IPS DF 4.7 (cell line): ENCODE results near the gene C20orf202.
"Not testable (repeated sequence)": the region's sequence is repeated elsewhere in the genome, so short reads cannot be mapped to it uniquely, and the experiment has no call there.

Experiments
- DNase-seq: peaks from one replicate; pipeline ENCODE4 v3.0.0-alpha.2; 2013; ENCODE audit warnings: low spot score; ENCODE audit errors: extremely low read depth

The C20orf202 gene

DNA sequence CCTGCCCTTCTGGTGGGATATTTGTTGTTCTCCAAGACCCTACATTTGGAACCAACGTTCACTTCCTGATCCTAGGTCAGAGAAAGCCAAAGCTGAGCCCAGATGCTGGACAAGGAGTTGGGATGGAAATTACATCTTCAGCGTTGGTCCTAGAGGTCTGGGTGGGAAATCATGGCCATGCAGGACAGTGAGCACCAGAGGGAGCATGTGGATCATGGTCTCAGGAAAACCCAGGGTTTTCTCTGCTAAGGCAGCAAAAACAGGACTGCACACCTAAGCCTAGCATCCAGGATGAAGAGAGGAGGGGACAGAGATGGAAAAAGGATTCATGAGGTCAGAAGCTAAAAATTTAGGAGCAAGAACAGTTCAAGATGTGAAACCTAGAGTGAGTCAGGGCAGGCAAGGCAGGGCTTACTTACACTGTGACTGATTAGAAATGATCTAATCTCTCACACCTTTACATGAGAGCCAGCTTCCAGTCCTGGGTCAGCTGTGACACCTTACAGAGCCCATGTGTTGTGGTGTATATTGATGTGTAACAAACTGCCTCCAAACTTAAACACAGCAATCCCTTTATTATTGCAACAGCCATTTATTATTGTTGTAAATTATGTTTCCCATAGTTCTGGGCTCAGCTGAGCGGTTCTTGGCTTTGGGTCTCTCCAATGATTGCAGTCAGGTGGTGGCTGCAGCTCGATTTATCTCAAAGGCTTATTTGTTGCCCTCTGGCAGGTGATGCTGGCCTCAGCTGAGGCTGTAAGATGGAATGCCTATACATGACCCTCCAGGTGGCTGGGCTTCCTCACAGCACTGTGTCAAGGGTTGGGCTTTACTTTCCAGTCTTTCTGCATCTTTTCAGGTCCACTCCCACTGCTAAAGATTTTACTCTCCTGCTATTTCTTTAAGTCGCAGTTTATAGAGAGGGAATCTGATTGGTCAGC lies 6.5 kb downstream of the C20orf202 start:
- no peak for DNase-seq

DNA sequence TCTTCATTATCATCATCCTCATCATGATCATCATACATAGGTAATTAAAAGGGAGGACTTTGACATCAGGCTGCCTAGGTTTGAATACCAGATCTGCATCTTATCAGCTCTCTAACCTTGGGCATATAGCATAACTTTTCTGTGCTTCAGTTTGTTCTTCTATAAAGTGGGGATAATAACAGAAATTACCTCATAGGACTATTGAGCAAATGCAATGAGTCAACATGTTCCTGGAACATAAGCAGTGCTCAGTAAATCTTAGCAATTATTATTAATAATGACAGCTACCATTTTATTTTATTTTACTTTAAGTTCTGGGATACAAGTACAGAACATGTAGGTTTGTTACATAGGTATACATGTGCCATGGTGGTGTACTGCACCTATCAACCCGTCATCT lies 7.2 kb downstream of the C20orf202 start:
- no peak for DNase-seq

DNA sequence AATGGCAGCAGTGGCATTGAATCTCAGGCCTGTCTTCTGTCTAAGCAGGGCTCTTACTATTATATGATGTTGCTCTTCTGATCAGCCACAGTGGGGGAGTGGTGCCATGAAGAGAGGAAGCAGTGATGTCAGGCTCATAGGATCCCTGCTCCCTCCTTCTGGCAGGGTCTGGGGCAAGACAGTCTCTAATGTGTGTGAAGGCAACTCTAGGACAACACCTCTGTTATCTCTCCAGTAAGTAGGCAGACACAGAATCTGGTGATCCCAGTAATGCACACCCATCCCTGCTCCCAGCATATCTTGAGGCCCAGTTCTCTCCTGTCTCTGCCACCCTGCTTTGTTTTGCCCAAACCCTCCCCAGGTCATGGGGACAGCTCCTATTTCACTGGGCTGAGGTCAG lies 8.8 kb downstream of the C20orf202 start:
- DNase-seq = no peak

DNA sequence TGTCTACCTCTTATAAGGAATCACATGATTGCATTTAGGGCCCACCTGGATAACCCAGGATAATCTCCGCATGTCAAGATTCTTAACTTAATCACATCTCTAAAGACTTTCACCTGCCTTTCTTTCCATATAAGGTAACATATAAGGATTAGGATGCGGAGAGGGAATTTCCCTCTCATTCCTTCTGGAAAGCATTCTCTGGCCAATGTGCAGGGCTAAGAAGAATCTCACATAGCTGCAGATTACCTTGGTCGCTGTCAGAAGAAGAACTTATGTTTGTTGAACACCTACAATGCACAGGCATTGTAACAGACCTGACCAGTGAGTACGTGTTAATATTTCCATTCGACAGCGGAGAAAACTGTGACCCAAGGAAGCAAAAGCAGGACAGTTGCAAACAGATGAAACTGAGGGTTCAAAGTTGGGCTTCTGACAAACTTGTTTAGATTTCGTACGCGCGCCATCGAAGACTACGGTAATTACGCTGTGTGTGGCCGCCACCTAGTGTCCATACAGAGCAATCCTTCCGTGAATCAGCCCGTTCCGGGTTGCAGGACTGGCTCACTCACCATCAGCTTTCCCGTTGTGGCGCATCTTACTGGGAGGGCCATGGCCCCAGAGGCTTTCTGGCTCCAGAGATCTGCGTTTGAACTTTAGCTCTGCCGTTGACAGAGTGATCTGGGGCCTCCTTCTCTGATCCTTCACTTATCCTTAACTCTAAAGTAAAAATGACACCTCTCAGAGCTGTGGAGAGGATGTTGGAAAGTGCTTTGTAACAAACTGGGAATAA lies 9.5 kb downstream of the C20orf202 start:
- no peak for DNase-seq

DNA sequence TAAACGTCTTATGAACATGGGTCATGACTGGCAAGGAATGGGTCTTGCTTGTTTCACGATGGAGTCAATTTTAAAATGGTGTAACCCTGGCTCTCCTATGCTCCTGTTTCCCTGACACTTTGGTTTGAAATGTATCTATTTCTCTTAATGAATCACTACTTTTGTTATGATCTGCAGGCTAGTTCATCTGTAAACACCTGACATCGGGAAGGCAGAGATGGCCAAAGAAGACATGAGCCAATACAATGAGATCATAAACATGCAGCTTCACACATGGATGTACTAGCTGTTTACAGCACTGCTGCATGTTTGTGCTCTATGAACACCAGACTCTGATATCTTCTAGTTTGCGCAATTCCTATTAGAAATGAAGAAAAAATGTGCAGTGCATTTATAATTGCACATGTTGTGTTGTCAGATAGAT lies 11.6 kb downstream of the C20orf202 start:
- DNase-seq = no peak

DNA sequence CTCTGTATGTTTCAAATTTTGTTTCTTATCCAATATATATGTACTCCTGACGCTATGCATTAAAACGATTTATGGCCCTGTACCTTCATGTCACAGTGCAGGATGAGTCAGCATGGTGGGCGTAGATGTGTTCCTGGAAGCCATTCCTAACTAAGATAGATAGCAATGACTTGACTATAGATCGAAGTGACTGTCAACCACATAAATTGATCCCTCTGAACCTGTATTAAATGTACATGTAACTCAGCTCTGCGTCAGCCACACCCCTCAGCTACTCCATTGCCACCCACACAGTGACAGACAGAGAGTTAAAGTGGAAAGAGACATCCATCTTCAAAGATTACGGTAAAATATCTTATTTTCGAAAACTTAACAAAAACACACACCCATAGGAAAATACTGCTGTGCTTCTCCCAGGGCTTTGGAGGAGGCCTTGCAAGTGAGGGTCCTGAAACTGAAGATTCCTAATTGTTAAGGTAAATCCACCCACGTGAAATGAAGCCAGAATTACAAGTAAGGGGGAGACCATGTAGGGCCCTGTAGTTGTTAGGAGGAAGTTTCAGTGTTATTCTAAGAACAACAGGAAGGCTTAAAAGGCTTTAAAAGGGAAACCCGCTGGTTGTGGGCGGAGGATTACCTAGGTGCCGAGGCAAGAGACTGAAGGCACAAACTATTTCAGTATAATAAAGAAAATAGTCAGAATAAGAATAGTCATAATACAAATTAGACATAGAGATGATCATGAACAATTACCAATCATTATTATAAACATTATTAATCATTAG lies 12.3 kb downstream of the C20orf202 start:
- no peak for DNase-seq

DNA sequence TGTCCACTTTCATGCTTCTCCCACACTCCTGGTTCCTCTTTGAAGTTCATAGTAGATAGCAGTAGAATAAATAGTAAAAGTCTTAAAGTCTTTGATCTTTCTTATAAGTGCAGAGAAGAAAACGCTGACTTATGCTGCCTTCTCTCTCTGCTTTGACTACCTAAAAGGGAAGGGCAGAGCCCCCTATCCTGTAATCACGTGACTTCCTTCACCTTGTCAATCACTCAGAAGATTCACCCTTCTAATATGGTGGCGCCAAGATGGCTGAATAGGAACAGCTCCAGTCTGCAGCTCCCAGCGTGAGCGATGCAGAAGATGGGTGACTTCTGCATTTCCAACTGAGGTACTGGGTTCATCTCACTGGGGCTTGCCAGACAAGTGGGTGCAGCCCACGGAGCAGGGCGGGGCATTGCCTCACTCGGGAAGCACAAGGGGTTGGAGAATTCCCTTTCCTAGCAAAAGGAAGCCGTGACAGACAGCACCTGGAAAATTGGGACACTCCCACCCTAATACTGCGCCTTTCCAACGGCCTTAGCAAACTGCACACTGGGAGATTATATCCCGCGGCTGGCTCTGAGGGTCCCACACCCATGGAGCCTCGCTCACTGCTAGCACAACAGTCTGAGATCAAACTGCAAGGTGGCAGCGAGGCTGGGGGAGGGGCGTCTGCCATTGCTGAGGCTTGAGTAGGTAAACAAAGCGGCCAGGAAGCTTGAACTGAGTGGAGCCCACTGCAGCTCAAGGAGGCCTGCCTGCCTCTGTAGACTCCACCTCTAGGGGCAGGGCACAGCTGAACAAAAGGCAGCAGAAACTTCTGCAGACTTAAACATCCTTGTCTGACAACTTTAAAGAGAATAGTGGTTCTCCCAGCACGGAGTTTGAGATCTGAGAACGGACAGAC lies 13.5 kb downstream of the C20orf202 start:
- not testable (repeated sequence) for DNase-seq

DNA sequence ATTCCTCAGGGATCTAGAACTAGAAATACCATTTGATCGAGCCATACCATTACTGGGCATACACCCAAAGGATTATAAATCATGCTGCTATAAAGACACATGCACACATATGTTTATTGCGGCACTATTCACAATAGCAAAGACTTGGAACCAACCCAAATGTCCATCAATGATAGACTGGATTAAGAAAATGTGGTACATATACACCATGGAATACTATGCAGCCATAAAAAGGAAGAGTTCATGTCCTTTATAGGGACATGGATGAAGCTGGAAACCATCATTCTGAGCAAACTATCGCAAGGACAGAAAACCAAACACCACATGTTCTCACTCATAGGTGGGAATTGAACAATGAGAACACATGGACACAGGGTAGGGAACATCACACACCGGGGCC lies 19.5 kb downstream of the C20orf202 start:
- DNase-seq = not testable (repeated sequence)

DNA sequence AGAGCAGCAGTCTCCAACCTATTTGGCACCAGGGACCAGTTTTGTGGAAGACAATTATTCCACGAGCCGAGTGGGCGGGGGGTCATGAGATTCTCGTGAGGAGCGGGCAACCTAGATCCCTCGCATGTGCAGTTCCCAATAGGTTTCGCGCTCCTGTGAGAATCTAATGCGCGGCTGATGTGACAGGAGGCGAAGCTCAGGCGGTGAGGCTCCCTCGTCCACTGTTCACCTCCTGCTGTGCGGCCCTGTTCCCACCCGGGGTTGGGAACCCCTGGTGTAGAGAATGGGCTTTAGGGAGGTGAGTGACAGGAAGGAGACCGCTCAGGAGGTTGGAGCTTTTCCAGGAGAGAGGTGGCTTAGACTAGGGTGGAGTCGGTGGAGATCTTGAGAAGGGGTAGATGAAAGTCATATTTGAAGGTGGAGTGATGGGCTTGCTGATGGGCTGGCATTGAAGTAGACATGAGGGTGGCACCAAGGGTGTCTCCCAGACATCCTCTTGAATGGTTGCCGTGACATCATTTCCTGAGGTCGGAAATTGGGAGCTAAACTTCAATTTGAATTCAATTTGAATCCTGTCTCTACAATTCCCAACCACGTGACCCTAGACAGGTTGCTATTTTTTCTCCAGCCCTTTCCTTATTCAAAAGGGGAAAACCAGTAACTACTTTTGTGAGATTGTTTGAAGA lies 21.1 kb downstream of the C20orf202 start:
- DNase-seq = no peak

DNA sequence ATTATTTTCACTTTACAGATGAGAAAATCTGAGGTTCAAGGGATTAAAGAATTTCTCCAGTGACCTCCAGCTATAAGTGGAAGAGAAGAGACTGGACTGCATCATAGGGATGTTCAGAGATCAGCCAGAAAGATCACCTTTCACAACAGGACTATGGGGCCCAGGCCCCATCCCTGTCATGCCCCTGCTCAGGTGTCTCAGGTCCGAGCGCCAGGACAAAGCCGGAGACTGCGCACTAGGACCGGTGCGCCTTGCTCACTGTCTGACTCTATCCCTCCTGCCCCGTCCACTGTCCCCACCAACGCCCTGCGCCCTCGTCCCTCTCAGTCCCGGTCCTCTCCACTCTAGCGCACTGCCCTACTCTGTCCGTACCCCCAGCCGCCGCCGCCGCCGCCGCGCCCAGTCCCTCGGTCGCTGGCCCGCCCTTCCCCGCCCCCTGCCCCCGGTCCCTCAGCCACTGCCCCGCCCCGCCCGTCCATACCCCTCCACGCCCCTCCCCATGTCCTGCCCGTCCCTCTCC lies 22.1 kb downstream of the C20orf202 start:
- no peak for DNase-seq

DNA sequence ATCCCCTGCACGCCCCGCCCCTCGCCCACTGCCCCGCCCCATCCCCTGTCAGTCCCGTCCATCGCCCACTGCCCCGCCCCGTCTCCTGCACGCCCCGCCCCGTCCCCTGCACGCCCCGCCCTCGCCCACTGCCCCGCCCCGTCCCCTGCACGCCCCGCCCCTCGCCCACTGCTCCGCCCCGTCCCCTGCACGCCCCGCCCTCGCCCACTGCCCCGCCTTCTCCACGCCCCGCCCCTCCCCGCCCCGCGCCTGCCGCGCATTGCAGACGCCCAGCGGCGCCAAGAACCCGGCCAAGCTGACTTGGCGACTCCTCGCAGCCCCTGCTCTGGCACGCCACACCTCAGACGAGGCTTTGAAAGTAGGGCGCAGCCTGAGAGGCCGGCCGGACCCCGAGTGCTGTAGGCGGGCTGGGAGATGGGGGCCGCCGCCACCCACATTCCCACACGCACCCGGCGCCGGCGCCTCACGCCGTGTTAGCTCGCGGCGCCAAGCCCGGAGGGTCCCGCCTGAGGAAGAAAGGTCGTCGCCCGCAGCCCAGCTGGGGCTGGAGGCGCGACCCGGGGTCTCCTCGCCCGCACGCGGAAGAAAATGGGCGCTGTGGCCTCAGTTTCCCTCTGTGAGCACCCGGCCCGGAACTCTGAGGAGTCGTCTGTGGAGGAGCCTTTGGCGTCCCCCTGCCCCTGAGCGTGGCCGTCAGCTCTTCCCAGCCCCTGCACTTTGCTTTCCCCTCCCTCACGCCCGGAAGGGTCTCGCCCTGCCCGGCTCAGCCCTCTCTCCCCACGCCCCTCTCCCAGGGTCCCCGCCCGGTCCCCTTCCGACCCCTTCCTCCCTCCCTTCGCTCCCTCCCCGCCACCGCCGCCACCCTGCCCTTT lies 22.8 kb downstream of the C20orf202 start, which contains the start of gene RAD21L1:
Gene RAD21L1 (plus strand): TSS at position 262 of the 872 bp plus-strand sequence. CDS start 2,410 bp downstream, outside the sequence.
- no peak for DNase-seq

DNA sequence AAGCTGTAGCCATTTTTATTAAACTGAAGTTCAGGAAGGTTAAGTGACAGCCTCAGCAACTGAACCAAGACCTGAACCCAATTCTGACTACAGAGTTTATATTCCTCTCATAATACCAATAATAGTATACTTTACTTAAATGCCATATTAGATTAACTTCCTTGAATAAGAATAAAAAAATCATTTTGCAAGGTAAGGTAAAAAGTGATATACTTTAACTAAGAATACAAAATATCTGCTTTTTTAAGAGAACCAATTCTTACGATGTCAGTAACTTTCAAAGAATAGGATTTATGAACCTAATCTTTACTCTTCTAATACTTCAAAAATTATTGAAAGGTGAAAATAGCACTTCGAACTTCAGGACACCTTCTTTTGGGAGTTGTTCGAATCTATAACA lies 26.3 kb downstream of the C20orf202 start:
- DNase-seq = no peak

DNA sequence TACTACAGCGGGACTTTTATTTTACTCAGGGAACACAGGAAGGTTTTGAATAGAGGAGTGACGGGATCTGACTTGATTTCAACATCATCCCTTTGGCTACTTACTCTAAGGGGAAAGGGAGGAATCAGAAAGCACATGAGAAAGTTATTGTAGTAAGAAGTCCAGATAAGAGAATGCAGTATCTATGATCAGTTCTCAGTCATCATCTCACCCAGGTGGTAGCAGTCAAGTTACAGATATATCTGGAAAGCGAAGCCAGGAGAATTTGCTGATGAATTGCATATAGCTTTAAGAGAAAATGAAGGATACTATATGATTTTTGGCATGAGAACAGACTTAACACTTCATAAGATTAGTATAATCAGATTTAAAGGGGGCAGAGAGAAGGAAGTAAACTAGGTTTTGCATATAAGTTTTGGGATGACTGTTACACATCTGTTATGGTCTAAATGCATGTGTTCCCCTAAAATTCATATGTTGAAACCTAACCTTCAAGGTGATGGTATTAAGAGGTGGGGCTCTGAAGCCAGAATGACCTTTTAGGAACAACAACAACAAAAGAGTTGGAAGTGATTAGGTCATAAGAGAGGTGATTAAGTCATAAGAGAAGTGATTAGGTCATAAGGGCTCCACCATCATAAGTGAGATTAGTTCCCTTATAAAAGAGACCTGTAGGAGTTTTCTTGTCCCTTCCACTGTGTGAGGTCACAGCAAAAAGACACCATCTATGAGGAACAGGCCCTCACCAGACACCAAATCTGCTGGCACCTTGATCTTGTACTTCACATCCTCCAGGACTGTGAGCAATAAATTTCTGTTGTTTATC lies 29.2 kb downstream of the C20orf202 start:
- no peak for DNase-seq

DNA sequence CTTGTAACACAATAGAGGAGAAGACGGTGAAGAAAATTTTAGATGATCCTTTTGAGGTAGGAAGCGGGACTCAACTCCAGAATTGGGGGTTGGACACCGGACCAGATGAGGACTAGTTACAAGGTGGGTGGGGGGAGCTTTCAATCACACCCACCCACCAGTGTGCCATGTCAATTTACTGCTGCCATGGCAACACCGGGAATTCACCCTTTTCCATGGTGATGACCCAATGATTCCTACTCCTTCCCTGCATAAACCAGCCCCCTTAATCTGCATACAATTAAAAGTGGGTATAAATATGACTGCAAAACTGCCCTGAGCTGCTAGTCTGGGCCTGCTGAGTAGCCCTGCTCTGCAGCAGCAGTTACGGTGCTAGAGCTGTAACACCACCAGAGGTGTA lies 37.3 kb downstream of the C20orf202 start:
- no peak for DNase-seq

DNA sequence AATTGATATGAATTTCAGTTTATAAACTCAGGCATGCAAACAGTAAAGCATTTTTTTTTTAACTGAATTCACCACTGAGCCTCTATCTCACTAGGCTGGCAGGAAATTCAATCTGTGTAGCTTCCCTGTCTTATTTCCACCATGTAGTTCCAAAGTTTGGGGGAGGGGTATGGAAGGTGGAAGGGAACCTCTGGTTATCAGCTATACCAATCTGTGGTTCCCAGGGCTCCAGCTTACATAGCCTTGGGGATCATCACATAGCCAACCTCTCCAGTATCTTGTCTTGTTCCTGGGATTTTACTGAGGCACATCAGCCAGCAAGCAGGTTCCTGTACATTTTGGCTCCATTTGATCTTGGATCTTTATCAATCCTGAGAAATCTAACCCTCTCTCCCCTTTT lies 38.2 kb downstream of the C20orf202 start:
- DNase-seq = no peak

DNA sequence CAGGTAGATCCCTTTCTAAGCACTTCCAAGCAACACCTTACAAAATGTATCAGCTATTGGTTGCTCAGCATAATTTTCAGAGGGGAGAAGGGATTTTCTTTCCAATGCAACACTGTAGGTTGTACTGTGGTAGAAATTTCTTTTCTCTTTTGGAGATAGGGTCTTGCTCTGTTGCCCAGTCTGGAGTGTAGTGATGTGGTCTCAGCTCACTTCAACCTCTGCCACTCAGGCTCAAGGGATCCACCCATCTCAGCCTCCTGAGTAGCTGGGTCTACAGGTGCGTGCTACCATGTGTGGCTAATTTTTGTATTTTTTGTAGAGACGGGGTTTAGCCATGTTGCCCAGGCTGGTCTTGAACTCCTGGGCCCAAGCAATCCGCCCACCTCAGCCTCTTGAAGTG lies 38.8 kb downstream of the C20orf202 start:
- no peak for DNase-seq

DNA sequence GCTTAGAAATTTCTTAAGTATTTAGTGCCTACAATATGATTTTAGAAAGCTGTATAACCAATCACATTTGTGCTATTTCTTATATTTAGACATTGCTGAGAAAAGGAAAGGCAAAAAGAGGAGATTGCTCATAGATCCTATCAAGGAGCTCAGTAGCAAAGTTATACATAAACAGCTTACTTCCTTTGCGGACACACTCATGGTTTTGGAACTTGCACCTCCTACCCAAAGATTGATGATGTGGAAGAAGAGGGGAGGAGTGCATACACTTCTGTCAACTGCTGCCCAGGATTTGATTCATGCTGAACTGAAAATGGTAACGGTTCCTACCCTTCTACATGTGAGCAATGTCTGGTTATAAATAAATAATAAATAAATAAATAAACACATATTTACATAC lies 39.3 kb downstream of the C20orf202 start:
- no peak for DNase-seq

DNA sequence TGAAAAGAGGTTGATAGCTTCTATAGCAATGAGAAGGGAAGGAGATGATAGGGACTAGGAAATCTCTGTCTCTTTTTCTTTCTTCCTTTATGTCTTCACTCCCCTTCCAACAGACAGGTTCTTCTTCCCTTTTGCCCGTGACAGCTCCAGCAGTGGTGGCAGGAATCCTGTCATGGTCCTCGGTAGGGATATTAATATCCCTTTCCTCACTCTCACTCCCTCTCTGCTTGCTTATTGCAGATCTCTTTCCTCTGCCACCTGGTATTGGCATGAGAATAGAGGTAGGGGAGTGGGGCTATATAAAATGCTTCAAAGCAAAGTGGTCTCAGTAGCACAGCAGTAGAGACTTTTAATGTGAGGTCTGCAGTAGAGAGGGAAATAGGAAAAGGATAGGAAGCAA lies 42.3 kb downstream of the C20orf202 start:
- no peak for DNase-seq
